Measurements from ENCODE around the gene ACAP3.

ACAP3 gene

DNA sequence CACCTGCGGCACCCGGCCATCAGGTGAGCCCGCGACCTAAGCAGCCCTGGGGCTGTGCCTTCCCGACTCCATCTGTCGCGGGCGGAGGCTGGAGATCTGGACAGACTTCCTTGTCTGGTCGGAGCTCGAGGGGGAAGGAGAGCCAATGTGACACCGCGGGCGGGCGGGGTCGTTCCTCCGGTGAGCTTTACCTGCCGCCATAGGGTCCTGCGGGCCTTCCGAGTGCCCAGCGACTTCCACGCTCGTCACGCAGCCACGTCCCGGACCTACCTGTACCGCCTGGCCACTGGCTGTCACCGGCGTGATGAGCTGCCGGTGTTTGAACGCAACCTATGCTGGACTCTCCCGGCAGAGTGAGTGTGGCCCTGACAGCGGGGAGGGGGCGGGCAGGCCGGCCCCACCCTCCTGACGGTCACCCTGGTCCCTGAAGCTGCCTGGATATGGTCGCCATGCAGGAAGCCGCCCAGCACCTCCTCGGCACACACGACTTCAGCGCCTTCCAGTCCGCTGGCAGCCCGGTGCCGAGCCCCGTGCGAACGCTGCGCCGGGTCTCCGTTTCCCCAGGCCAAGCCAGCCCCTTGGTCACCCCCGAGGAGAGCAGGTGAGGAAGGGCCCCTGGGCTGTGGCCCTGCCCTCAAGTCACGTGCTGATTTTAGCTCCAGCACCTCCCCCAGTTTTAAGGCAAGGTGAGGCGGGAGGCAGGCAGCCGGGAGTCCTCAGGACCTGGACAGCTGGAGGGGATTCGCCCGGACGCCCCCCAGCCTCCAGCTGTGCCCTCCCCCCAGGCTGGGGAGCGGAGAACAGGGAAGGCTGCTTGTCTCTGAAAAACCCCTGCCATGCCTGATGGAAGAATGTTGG is 1.8 kb upstream of the ACAP3 start:
- H3K4me3 ChIP-seq (ENCODE audit: low read length) = peak overlapping the region; percentile 75
- no peak for TF ChIP-seq ZNF274 (IDR thresholded peaks at IDR 0.05; ENCODE audit: low read depth, low read length)

DNA sequence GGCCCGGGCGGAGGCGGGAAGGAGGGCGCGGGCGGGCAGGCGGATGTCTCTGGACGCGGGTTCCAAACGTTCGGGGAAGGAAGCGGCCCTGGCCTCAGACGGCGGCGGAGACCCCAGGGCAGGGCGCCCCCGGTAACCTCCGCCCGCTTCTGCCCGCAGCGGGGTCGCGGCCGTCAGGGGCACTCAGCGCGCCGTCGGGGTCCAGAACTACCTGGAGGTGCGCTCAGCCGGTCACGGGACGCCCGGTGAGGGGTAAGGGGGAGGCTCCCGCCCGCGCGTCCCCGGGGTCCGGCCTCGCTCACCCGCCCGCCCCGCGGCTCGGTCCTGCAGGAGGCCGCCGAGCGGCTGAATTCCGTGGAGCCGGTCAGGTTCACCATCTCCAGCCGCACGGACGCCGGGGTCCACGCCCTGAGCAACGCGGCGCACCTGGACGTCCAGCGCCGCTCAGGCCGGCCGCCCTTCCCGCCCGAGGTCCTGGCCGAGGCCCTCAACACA is 1.1 kb upstream of the ACAP3 start:
- peak overlapping the region; percentile 75 for H3K4me3 ChIP-seq (ENCODE audit: low read length)
- TF ChIP-seq ZNF274 (IDR thresholded peaks at IDR 0.05; ENCODE audit: low read depth, low read length) = no peak

DNA sequence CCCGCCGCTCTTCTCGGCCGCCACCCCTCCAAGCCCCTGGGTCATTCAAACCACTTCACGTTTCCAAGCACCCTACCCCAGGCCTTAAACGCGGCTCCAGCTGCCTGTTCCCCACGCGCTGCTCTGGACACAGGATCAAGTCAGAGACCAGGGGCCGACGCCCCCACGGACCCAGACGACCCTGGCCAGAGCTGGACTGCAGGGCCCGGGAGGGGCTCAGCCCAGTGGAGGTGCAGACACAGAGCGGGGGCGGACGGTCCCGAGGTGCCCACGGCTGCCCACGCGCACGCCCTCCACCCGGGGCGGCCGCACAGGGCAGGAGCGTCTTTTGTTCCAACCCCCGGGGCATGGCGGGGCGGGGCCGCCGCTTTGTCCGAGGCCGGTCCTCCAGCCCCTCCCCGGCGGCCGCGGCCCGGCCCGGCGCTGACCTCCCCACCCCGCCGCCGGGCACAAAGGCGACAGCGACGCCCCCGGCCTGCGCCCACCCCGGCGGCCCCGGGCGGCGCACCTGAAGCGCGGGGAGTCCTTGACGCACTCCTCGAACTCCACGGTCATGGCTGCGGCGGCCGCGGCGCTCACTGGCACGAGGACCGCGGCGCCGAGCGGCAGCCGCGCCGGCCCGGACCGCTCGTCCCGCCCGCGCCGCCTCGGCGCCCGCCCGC is 338 bp downstream of the ACAP3 start:
- H3K4me3 ChIP-seq (ENCODE audit: low read length) = peak overlapping the region; percentile 81
- no peak for TF ChIP-seq ZNF274 (IDR thresholded peaks at IDR 0.05; ENCODE audit: low read depth, low read length)

DNA sequence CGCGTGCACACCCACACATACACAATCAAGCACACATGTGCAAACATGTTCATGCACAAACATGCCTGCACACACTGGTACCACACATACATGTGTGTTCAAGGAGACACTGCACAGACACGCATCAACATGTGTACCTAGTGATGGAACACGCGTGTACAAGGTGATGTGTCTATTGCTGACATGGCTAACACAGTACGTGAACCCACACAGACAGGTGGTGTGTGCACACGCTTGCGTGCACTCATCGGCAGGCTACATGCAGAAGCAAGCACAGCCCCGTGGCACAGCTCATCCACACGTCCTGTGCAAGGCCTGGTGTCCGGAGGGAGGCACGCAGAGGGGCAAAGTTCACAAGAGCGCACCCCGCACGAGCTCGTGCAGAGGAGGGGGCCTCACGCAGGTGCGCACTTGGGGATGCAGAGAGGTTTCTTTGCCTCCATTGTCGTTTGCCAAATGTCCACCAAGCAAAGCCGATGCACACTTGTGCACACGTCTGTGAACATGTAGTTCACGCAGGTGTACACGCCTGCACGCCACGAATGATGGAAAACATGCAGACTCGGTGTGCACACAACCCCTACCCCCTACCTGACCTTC is 969 bp downstream of the ACAP3 start:
- peak overlapping the region; percentile 81 for H3K4me3 ChIP-seq (ENCODE audit: low read length)
- no peak for TF ChIP-seq ZNF274 (IDR thresholded peaks at IDR 0.05; ENCODE audit: low read depth, low read length)

DNA sequence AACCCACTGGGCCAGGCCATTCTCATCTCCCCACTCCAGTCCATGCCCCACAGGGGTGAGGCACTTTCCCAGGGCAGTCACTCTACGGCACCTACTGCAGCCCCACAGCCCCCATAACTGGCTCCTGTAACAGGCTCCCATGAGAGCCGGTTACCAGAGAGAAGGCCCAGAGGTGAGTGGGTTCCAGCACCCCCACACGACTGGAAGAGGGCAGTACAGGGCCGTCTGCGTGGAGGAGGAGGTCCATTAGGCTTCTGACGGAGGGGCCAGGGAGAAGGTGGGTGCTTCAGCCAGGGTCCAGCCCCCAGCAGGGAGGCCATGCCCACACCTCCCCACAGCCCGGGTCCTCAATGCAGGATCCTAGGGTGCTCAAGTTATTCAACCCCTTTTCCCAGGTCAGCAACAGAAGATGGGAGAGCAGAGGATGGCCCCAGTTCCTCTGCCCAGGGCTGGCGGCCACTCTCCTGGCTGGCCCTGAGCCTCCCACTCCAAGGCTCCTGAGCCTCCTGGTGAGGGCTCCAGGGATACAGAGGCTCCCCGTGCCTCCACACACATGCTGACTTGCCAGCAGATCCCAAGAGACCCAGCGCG is 1.6 kb downstream of the ACAP3 start:
- no peak for TF ChIP-seq ZNF274 (IDR thresholded peaks at IDR 0.05; ENCODE audit: low read depth, low read length)
- H3K4me3 ChIP-seq (ENCODE audit: low read length) = peak overlapping the region; percentile 81; the same call in 1 of the 2 replicates

DNA sequence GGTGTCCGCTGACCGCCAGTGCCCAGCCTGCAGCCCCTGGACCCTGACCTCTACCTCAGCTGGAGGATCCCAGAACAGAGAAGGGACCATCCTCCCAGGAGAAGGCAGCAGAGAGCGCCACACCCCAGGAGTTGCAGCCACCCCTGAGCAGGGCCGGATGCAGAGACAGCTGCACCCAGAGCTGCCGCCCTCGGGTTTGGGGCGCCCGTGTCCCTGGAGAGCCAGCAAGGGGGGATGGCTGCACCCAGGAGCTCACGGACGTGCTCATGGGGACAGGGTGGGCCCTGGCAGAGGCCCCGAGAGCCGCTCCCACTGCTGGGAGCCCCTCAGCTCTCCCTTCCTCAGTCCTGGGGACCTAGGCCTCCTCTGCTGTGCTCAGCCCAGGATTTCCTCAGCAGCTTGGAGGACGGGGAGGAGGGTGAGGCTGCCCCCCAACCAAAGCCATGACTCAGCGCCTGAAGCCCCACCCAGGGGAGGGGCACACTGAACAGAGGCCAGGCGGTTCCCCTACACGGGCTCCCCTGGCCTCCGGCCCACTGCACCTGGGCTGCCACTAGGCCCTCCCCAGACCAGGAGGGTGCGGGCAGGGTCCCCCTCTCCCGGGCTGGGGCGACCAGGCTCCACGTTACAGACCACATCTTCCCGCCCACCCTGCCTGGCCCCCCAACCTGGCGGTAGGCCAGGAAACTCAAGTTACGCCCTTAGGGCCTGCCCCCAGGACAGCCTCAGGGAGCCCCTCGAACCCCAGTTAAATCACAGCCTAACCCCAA is 2.2 kb downstream of the ACAP3 start:
- no peak for TF ChIP-seq ZNF274 (IDR thresholded peaks at IDR 0.05; ENCODE audit: low read depth, low read length)
- H3K4me3 ChIP-seq (ENCODE audit: low read length) = peak overlapping the region; percentile 81; the same call in 1 of the 2 replicates

DNA sequence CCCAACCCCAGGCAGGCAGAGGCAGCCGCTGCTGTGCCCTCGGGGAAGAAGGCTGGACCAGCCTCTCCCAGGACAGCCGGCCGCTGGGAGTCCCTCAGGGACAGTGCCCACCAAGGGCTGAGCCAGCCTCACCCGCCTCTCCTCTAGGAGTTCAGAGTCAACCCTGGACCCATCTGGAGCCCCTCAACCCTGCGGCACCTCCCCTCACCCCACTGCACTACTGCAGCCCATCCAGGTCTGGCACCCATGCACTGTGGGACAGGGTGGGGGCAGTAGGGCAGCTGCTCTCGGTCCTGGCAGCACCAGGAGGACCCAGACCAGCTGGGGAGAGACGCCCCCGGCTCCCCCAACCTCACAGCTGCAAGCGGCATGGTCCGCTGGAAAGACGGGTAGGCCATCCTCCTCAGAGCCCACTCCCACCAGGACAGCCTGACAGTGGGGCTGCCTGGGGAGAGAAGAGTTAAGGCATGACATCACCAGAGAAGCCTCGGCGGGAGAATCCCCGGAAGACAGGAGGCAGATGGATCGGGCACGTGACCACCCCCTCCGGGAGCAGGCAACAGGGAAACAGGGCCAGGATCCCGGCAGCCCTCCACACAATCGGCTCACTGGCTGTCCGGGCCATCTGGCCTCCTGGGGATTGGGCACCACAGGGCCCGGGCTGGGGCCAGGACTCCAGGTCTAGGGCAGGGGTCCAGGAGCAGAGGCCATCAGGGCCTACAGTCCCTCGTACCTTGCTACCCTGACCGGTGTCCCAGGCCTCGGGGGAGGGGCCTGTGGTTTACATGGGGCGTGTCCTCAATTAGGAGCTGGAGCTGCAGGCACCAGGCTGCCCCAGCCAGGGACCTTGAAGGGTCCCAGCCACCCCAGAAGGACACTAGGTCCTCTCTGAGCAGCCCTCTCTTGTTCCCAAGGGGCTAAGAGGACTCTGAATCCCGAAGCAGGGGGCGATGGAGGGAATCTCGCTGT is 3.1 kb downstream of the ACAP3 start:
- H3K4me3 ChIP-seq (ENCODE audit: low read length) = no peak overlapping the region; the same call in 1 of the 2 replicates
- no peak for TF ChIP-seq ZNF274 (IDR thresholded peaks at IDR 0.05; ENCODE audit: low read depth, low read length)

DNA sequence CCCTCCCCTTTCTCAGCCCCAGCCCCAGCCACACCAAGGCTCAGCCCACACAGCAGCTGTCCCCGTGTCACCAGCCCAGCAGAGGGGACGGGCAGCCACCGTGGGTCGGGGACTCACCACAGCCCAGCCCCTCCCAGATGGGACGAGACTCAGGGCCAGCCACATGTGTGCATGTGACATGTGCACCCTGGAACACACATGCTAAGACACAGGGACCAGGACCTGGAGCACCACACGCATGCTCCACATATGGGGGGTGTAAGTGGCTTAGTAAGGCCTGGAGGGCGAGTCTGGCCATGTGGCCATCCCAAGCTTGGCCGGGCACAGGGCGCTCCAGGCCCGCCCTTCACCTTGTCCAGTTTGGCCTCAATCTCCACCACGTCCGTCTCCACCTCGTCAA is 4.0 kb downstream of the ACAP3 start:
- no peak overlapping the region for H3K4me3 ChIP-seq (ENCODE audit: low read length)
- no peak for TF ChIP-seq ZNF274 (IDR thresholded peaks at IDR 0.05; ENCODE audit: low read depth, low read length)

DNA sequence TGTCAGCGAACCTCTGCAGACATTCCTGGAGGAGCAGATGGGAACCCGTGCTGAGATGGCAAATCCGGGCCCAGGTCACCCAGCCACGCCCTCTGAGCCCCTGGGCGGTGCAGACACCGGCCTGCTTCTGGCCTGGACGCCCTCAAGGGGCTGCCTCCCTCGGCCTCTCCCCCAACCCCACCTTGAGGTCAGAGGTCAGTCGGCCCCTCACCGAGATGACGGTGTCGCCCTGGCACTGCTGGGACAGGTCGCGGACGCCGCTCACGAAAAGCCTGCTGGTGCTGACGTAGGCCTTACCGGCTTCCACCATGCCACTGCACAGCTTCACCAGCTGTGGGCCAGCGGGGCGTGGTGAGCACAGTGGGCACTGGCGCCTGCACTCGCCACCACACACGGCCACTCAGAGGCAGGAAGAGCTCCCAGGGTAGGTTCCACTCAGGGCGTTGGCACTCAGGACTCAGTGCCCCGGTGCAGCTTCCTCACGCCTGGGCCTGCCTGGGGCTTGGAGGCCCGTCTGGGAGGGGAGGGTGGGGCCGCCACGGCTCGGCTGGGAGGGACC is 4.7 kb downstream of the ACAP3 start:
- no peak for TF ChIP-seq ZNF274 (IDR thresholded peaks at IDR 0.05; ENCODE audit: low read depth, low read length)

DNA sequence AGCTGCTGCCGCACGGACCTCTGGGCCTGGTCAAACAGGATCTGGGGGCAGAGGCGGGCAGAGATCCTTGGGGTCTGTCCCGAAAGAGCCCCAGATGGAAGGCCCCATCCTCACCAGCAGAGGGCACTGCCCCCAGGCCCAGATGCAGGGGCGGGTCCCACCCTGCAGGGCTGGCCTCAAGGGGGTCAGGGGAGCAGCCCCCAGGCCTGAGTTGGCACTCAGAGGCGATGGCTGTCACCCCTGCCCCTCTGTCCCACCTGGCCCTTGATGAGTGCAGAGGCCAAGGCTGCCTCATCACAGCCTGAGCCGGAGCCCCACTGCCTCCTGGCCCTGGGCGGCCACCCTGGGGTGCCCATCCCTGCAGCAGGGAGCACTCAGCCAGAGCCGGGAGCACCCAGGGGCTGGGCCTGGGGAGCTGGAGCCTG is 5.7 kb downstream of the ACAP3 start:
- no peak overlapping the region for H3K4me3 ChIP-seq (ENCODE audit: low read length)
- no peak for TF ChIP-seq ZNF274 (IDR thresholded peaks at IDR 0.05; ENCODE audit: low read depth, low read length)

More for the DNA sequence above, 4.7 kb downstream of the ACAP3 start:
- H3K4me3 ChIP-seq (ENCODE audit: low read length) = no peak overlapping the region

DNA sequence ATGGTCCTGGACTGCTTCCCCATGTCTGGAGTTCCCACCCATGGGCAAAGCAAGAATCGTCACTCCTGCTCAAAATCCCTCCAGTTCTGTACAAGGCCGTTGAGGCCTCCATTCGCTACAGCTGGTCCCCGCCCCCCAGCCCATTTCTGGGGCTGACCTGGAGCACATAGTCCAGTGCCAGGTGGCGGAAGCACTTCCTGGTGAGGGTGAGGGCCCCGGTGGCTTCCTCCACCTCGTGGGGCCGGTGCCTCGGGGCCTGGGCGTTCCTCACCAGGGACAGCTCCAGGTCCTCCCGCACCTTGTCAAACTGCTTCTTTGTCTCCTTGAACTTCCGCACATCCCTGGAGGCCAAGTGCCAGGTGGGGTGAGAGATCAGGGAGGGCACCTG is 7.4 kb downstream of the ACAP3 start:
- no peak for TF ChIP-seq ZNF274 (IDR thresholded peaks at IDR 0.05; ENCODE audit: low read depth, low read length)

DNA sequence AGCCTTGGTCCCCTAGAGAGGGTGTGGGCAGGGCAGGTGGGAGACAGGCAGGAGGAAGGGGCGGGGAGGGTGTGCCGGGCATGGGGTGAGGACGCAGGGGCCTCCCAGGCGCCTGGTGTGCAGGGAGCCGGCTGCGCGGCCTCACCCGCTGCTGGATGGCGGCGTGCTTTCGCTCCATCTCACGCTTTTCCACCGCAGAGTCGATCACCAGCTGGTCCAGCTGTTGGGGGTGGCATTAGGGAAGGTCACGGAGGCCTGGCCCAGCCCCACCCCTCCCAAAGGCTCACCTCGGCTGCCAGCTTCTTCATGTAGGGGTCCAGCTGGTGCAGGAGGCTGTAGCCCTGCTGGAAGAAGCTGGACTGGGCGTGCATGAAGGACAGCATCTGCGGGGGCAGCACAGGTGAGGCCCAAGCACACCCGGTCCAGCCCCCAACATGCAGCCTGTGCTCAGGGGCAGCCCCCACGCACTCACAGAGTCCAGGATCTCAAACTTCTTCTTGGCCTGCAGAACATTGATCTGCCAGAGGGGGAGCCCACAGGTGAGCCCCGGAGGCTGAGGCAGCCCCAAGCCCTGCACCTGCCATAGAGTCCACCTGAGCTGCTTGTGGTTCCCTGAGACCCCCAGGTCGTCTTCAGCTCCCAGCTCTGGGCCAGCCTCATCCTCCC is 7.9 kb downstream of the ACAP3 start:
- TF ChIP-seq ZNF274 (IDR thresholded peaks at IDR 0.05; ENCODE audit: low read depth, low read length) = no peak
- no peak overlapping the region for H3K4me3 ChIP-seq (ENCODE audit: low read length)

More for the DNA sequence above, 7.4 kb downstream of the ACAP3 start:
- no peak overlapping the region for H3K4me3 ChIP-seq (ENCODE audit: low read length)

Measured in GM08714 (cell line).